HG03469 (cell line): ENCODE results near the gene CDR2.
"Not testable (repeated sequence)": the region's sequence is repeated elsewhere in the genome, so short reads cannot be mapped to it uniquely, and the experiment has no call there.

Source experiments
- ATAC-seq: cut with Tn5 transposase; IDR thresholded peaks from one replicate; pipeline ENCODE4 v1.9.1; 2021; ENCODE audit warnings: mild to moderate bottlenecking, moderate library complexity, moderate number of reproducible peaks; ENCODE audit not compliant: unreplicated experiment

The CDR2 gene

DNA sequence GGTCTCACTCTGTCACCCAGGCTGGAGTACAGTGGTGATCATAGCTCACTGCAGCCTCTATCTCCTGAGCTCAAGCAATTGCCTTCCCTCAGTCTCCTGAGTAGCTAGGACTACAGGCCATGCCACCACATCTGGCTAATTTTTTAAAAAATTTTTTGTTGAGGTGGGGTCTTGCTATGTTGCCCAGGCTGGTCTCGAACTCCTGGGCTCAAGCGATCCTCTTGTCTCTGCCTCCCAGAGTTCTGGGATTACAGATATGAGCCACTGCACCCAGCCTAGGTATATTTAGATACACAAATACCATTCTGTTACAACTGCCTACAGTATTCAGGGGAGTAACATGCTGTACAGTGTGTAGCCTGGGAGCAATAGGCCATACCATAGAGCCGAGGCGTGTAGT is 62.9 kb downstream of the CDR2 start:
- ATAC-seq, result no peak

DNA sequence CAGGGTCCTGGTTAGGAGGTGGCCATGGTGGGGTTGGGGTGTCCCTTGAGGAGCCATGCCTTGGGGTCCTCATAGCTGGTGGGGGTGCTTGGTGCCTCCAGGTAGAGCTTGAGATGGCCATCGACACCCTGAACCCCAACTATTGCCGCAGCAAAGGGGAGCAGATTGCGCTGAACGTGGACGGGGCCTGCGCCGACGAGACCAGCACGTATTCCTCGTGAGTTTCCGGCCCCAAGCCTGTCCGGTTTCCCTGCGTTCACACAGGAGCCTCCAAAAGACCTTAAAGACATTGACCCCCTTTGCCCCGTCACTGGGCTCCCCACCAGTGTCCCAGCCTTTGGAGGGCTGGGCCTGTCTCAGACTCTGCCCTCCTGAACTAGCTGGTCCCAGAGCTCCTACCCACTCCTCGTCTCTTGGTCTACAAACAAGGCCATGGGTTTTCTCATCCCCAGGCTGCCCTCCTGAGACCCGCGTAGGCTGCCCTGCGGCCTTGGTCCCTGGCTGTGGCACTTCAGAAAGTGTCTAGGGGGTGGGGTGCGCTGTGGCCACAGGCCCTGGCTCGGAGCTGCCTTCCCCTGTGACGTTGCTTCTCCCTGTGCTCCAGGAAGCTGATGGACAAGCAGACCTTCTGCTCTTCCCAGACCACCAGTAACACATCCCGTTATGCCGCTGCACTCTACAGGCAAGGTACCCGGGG is 65.4 kb downstream of the CDR2 start:
- ATAC-seq, result no peak

DNA sequence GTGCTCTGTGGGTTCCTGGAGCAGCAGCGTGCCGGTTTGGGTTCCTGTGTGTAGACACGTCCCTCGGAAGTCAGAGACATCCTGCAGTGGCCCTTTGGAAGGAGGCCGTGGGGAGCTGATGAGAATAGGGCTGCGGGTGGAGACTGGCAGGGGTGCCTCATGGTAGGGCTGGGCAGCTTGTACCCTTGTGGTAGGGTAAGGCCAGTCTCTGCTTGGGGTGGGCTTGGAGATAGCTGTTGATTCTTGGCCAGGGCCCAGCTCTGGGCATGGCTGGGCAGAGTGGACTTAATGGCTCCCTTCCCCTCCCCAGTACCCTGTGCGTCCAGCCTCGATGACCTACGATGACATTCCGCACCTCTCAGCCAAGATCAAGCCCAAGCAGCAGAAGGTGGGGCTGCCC is 66.6 kb downstream of the CDR2 start:
- no peak for ATAC-seq

DNA sequence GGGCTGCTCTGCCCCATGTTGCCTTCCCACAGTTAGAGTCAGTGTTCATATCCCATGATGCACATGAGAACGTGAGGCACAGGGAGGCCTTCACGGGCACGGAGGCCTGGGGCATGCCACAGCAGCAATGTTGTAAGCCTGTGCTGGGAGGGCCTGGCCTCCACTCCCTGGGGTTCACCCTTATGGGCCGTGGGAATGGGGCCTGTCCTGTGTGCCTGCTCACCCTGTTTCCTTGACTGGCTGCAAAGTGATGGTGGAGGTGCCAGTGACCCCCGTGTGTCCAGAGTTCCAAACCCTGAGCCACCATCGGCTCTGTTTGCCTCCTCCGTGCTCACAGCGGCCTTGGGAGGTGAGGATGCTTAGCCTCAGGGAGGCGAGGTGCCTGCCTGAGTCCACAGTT is 67.6 kb downstream of the CDR2 start:
- ATAC-seq, result no peak

DNA sequence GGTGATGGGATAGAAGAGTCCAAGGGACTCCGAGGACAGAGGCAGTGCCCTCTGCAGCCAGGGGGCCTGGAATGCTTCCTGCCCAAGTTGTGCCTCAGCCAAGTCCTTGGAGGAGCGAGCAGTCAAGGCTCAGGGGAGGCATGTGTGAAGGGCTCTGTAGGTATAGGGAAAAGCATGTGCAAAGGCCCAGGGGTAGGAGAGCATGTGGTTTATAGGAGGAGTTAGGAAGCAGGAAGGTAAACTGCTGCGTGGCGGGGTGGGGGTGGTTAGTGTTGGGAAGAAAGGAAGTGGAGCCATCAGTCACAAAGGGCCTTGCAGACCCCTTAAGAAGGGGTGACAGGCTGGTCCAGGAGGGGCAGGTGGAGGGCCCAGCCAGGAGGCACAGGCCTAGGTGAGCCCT is 70.0 kb downstream of the CDR2 start:
- ATAC-seq, result no peak

DNA sequence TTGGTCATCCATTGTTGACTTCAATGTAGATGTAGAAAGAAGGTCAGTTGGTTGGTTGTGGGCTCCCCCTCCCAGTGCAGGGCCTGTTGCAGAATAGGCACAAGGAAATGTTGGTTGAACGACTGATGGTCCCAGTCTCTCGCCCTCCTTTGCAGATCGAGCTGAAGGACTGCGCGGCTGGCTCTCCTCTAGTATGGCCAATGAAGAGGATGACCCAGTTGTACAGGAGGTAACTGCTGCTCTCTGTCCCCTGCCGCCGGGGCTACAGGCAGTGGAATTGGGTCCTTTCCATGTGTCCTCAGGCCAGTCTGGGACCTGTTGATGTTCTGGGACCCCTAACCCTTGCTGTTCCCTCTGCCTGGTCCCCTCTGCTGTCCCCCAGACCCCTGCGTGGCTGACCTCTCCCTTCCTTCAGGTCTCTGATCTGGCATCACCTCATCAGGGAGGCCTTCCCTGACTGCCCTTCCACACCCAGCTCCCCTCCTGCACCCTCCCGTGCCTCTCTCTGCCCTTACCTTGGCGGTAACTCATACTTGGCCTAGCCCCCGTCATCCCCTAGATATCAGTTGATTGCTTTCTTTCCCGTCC is 71.5 kb downstream of the CDR2 start:
- no peak for ATAC-seq

DNA sequence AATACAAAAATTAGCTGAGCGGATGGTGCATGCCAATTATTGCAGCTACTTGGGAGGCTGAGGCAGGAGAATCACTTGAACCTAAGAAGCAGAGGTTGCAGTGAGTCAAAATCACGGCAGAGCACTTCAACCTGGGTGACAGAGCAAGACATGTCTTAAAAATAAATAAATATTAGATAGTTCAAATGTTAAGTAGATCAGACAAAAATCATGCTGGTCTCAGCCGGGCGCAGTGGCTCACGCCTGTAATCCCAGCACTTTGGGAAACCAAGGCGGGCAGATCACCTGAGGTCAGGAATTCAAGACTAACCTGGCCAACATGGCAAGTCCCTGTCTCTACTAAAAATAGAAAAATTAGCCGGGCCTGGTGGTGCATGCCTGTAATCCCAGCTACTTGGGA is 73.0 kb downstream of the CDR2 start:
- ATAC-seq, result not testable (repeated sequence)

DNA sequence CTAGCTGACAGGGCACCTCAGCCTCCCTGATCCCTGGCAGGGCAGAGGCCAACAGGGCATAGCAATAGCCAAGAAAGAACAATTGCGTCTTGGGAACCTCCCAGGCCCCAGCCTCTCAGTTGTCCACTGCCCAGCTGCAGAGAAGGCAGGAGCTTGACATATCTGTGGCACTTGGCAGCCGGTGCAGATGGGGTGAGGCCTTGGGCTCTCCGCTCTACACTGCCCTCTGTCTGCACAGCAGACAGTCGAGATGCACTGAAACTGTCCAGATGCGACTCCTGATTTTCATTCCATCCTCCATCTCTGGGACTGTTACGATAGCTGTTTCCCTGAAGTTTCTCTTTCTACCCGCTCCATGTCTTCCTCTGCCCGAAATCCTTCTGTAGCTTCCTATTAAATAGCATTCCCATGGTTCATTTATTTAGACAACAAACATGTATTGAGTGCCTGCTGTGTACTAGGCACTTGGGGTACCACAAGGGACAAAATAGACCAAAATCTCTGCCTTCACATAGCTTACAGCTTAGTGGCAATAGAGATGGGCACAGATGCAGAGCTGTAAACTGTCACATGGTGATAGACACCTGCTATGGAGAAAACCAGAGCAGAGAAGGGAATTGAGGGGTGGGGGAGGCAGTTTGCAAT is 73.9 kb downstream of the CDR2 start:
- ATAC-seq, result no peak

DNA sequence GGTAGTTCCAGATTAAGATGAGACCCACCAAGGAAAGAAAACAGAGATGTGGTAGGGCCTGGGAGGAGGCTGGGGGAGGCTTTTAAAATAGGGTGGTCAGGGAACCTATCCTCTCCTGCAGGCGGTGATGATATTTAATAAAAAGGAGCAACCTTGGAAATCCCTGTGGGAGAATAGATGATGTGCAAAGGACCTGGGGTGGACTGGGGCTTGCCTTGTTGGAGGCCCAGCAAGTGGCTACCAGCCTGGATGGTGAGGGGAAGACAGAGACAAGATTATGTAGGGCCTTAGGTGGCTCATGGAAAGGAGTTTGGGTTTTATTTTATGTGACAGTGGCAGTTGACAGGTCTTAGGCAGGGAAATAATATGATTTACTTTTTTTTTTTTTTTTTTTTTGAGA is 75.4 kb downstream of the CDR2 start:
- no peak for ATAC-seq

DNA sequence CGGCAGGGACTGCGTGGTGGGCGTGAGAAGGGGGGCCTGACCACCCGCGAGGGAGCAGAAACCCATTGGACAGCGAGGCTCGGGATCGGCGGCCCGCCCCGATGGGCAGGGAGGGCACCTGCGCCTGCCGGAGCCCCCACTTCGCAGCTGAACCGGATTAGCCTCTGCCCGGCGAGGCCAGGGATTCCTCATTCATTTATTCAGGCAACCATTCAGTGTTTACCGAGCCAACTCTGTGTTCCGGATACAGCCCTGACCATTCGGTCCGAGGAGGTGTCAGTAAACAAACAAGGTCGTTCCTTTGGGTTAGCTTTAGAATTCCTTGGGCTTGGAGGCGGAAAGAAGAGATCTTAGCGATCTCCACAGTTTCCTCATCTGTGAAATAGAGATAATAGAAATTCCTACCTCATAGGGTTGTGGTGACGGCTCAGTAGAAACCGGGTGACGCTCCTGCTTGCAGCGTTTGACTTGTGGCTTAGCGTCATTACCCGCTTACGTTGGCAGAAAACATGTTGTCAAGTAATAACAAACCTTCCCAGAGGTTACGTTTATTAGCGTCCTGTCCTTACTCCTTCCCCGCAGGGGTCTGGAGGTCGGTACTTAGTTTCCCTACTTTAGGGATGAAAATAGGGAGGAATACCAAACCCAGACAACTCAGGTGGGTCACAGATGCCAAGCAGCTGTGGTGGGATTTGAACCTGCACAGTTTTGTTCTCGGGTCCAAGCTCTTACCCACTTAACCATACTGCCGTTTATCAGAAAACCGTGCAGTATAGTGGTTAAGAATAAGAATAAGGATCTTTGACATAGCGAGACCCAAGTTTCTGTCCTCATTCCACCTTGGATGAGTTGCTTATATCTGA is 76.3 kb downstream of the CDR2 start:
- peak; percentile 27 for ATAC-seq

DNA sequence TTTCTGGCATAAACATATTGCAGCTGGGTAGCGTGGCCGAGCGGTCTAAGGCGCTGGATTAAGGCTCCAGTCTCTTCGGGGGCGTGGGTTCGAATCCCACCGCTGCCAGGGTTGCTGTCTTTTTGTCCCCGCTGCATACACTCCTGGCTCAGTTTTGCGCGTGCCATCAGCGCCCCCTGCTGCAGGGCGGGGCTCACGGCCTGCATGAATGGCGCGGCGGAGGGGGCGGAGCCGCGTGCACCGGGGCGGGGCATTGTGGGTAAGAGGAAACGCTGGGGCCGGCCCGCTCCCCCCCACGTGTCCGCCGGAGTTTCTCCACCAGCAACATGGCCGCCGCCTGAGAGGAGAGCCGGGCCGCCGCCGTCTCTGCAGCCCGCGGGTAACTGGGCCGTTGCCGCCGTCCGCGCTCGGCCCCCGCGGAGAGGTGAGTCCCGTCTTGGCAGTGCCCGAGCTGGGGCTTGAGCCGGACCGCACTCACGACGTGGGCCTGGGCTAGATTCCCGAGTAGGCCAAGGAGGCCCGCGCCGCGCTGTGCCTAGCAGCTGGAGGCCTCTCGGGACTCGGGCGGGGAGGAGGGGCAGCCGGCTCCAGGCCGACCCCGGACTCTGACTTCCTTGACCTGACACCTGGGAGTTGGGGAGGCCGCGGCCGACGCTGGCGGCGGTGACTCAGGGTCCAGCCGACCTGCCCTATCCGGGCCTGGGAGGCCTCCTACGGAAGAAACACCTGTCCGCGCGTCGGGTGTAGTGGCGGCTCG is 77.1 kb downstream of the CDR2 start, which contains the start of gene POLR3E:
Gene POLR3E (plus strand): TSS at position 296 of the 757 bp plus-strand sequence. CDS start 5,560 bp downstream, outside the sequence.
- peak; percentile 65 for ATAC-seq

DNA sequence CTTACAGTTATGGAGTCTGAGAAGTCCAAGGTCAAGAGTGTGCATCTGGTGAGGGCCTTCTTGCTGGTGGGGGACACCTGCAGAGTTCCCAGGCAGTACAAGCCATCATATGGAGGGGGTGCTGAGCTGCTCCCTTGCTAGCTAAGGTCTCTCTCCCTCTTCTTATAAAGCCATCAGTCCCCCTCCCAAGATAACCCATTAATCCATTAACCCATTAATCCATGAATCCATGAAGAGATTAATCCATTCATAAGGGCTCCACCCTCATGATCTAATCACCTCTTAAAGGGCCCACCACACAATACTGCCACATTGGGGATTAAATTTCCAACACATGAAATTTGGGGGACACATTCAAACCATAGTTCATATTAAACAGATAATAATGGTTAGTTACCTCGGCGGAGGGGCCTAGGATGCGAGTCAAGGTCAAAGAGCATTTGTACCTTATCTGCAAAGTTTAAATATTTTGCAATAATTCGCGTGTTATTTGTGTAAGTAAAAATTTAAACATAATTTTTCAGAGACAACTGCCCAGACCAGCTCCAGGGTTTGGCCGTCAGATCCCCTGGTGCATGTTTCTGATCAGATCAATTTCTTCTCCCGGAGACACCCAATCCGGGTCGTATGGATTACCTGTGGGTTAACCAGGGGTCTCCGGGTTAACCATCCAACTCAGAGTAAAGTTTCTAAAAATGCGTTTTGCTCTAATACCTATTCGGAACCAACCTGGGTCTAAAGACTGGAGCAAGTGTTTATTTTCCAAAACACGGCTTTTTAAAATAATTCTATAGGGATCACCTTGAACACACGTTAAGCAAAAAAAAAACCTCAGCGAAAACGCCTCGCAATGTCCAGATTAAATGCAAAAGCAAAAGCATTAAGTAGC is 78.0 kb downstream of the CDR2 start:
- no peak for ATAC-seq
